ENCODE results near the gene FNDC3A. TPM values are rescaled to one million over a fixed set of nuclear protein-coding genes. Genes with fewer than 3 reads are reported as not detected.

FNDC3A gene
- polyA plus RNA-seq, 1 of the 3 experiments (the other 2 are of a cell fraction): 27.7 TPM

GRCh38 chr13:49235856-49236431, 260.2 kb downstream of the FNDC3A start:
- CTCF ChIA-PET: no interaction called here
- TF ChIP-seq TCF12 (IDR thresholded peaks at IDR 0.05) (no peak), PBX3 (IDR thresholded peaks at IDR 0.05) (no peak), ELF1 (IDR thresholded peaks at IDR 0.05) (no peak), MAX (IDR thresholded peaks at IDR 0.05; ENCODE audit: low read depth) (no peak), RCOR1 (IDR thresholded peaks at IDR 0.05; ENCODE audit: low read length) (no peak), GATA2 (CRISPR knock-in tag; IDR thresholded peaks at IDR 0.05) (no peak), RFX5 (IDR thresholded peaks at IDR 0.05; ENCODE audit: low read length) (no peak), FOXJ3 (CRISPR knock-in tag; IDR thresholded peaks at IDR 0.05) (no peak), IRF3 (IDR thresholded peaks at IDR 0.05; ENCODE audit: low read depth, low read length) (no peak), CTCF (IDR thresholded peaks at IDR 0.05) (no peak), ZBTB33 (IDR thresholded peaks at IDR 0.05; ENCODE audit: borderline replicate concordance, low read depth) (no peak), NFIC (IDR thresholded peaks at IDR 0.05; ENCODE audit: borderline replicate concordance) (no peak), TAF1 (IDR thresholded peaks at IDR 0.05; ENCODE audit: borderline replicate concordance, low read depth, low read length) (no peak), EZH2phosphoT487 (IDR thresholded peaks at IDR 0.05; ENCODE audit: borderline replicate concordance, low read depth) (no peak), CHD2 (IDR thresholded peaks at IDR 0.05; ENCODE audit: low read length, partially characterized antibody) (no peak)
- H3K36me3 ChIP-seq (replicated peaks in 1 of 2; ENCODE audit: control insufficient read depth in 1 of 2, insufficient read depth in 2 of 2, low read length in 1 of 2): no peaks in the 10 kb centered on the region

More at GRCh38 chr13:49235856-49236431, 260.2 kb downstream of the FNDC3A start:
- DNase-seq: no peak
- POLR2A ChIA-PET: no interaction called here
- Histone ChIP-seq H4K20me1 (ENCODE audit: insufficient read depth) (no peaks in the 10 kb centered on the region), H3K27me3 (ENCODE audit: insufficient read depth) (no peaks in the 10 kb centered on the region), H3K9ac (no peak overlapping the region), H3F3A (replicated peaks; ENCODE audit: insufficient read depth) (no peaks in the 10 kb centered on the region), H3K4me2 (no peak overlapping the region), H3K4me1 (ENCODE audit: control insufficient read depth in 1 of 2, insufficient read depth in 2 of 2, low read depth in 1 of 2, low read length in 1 of 2) (no peaks in the 10 kb centered on the region), H3K27ac (ENCODE audit: low read depth in 2 of 2, low read length in 1 of 2) (no peak overlapping the region), H3K4me3 (ENCODE audit: low read depth in 2 of 2, low read length in 1 of 2) (no peak overlapping the region), H2AFZ (ENCODE audit: low read depth) (no peak overlapping the region), H3K9me2 (no peaks in the 10 kb centered on the region), H3K9me3 (no peaks in the 10 kb centered on the region), H3K79me2 (ENCODE audit: insufficient read depth) (no peaks in the 10 kb centered on the region)
- WGBS (ENCODE audit: low lambda C conversion rate): 92% methylated on average over 6 of the region's 6 CpGs

Measured in SK-N-SH (cell line).